GM18526 (cell line): ENCODE results near the gene TLK1.
A peak's percentile ranks its signal among the peaks of the same experiment; 100 is the strongest.

Experiments used
- POLR2A ChIP-seq: IDR thresholded peaks from 3 replicates; pipeline ENCODE4 v1.6.1; 2011; ENCODE audit not compliant: insufficient read length; ENCODE audit errors: extremely low read depth

The TLK1 gene

DNA sequence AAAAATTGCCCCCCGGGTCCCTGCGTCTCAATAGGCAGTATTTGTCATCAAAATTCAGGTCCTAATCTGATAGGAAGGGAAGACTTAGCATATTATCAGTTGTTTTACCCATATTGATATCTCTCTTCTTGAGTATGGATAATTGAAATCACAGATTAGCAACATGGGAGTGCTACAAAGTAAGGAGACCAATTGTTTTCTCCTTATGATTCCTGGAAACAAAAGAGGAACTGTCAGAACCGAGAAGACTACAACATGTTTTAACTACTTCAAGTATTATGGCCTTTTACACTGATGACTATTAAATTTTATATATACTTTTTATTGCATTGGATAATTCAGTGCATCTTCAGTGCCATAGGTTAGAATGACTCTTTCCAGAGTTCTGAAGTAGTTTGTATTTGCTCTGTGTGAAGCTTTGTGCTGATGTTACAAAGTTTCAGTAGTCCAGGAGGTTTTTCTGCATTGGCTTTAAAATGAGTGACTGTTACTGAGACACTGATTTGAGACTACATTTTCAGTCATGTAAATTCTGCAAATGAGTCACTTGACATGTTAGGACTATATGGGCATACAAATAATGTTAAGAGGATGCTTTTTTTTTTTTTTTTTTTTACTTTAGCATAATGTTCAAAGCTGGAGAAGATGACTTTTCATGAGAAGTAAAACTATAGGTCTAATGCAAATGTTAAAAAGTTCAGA, 19.7 kb upstream of the TLK1 start:
- TF ChIP-seq POLR2A: no peak

DNA sequence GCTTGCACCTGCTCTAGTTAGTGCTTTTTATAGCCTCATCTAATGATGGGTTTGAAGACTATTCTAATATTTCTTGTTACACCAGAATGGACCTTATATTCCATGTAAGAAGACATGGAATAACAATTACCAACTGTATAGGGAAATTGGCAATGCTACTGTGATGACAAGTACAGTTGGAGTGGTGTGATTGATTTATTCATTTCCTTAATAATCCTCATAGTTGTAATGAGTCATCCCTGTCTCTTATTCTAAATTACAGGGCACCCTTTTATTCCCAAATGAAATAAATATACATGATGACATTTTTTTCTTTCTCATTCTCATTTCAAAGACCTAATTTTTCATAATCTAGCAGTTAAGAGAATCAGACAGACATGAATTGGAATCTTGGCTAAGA, 18.3 kb upstream of the TLK1 start:
- no peak for TF ChIP-seq POLR2A

DNA sequence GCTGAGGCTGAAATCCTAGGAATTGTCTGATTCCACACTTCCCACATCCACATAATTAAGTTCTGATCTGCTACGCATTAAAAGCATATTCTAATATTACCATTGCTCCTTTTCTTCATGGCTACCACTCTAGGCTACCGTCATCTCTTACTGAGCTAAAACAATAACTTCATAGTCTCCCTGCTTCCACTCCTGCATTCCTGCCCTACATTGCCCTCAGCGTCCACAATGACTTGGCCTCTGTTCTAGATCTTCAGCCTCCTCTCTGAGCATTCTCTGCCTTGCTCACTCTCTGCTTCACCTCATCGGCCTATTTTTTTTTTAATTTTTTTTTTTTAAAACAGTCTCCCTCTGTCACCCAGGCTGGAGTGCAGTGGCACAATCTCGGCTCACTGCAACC, 15.8 kb upstream of the TLK1 start:
- no peak for TF ChIP-seq POLR2A

DNA sequence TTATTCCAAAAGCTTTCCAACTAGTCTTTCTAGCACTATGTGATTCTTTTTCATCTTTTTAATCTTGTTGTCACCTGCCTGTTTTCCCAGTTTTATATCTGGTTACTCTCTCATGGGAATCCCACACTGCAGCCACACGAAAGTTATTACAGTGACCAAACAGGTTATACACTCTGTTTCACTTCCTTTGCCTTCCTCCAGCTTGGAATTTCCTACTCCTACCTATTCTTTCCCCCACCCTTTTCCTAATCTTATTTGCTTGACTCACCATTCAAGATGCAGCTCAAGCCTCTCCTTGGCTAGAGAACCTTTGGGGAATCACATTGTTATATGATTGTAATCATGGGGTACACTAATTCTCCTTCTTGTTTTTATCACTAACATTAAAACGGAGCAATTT, 13.4 kb upstream of the TLK1 start:
- no peak for TF ChIP-seq POLR2A

DNA sequence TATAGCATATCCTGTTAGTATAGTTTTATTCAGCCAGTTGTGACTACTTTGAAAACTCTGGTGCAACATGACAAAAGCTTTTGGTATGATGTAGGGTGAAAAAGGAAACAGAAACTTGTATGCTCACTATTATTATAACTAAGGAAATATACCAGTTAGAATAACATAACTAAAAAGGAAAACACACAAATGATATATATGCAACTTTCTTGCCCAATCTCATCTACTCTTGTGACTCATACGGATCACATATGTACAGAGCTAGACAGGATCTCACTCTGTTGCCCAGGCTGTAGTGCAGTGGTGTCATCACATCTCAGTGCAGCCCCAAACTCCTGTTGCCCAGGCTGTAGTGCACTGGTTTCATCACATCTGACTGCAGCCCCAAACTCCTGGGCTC, 12.4 kb upstream of the TLK1 start:
- TF ChIP-seq POLR2A: no peak

DNA sequence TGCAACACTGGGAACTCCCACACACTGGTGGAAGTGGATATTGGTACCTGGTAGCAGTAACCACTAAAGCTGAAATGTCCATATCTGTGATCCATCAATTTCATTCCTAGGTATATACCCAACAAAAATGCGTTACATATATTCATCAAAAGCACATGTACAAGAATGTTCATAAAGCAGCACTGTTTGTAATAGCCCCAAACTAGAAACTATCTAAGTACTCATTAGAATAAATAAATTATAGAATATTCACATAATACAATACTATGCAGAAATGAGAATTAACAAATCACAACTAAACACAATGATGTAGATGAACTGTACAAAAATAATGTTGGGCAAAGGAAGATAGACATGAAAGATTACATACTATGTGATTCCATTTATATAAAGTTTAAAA, 11.1 kb upstream of the TLK1 start:
- no peak for TF ChIP-seq POLR2A

DNA sequence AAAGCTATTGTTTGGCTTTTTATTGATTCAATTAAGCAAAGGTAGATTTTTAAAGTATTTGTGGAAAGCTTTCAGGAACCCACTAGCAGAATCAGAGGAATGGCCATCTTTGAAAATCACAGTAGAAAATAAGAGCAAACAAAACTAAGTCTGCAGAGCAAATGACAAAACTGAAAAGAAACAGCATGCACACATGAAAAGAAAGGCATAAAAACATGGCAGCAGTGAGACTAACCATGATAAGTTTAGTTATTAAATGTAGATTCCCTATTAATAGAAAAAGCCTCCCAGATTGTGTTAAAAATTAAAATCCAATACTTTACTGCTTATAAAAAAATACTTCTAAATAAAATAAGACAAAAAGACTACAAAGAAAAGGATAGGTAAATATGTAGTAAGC, 9.1 kb upstream of the TLK1 start:
- TF ChIP-seq POLR2A: no peak

DNA sequence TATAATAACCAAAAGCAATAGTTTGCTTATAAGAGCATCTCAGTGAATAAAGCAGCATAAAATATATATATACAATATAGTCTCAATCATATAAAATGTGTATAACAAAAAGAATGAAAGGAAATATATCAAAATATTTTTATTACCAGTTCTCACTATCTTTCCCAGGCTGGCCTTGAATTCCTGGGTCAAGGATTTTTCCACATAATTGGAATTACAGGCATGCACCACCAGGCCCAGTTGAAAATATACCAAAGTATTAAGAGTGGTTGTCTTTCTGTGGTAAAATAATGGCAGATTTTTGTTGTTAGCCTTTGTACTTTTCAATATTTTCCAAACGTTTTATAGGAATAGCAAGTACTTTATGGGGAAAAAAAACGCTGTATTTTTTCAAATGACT, 8.6 kb upstream of the TLK1 start:
- TF ChIP-seq POLR2A: no peak

DNA sequence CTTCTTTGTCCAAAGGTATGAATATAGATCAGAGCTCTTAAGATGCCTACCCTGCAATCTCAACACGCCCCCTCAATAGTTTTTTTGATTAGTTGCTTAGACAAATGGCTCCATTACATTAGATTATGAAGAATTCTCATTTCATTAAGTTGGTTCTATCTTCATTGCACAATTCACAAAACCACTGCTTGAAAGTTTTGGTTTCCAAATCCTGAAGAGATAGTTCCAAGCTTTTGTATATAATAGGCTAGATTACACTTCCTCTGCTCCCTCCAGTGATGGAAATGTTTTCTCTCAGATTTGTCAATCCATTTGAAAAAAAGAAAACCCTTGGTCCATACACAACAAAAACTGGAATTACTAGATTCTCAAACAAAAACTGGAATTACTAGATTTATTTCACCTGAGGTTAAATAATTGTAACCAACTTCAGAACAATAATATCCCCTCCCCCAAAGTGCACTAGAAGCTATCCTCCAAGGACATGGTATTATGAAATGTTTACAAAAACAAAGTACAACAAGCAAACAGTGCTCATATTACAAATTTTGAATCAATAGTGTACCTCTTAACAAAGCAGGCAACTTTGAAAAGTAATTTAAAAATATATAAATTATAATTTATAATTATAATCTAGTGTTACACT, 6.8 kb upstream of the TLK1 start:
- TF ChIP-seq POLR2A: no peak

DNA sequence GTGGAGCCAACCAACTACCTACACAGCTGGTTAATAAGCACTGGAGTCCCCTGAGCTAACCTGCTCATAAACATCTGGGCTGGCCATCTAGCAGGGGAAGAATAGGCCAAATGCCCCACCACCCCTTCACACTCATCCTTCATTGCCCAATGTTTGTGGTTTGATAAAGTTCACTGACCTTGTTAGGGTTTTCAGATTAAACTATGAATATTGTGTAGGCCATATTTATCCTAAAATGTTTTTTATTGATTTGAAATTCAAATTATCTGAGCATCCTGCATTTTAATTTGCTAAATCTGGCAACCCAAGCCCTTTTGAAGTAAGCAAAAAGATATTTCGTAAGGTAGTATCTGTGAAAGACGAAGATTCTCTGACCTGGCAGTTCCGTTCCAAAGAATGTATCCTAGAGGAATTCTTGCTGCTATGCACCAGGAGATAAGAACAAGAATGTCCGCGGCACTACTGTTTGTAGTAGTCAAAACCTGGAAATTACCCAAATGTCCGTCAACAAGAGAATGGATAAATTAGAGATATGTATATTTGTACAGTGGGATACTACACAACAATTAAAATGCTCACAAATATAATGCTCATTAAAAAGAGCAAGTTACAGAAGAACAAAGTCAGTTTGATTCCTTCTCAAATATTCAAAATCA, 5.8 kb upstream of the TLK1 start:
- no peak for TF ChIP-seq POLR2A

DNA sequence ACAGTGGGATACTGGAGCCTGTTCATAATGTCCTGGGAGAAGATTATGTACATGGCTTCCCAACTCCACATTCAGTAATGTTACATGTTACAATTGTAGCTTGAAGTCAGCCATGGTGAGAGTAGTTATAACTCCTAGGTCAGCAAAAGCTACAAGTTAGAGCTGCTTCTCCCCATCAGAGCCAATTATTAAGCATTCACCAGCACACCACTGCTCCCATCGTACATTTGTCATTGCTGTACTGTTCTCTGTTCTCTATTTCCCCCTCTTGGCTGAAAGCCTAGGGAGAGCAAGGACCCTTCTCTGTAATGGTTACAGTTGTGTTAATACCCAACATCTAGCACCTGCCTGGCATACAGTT, 5.3 kb upstream of the TLK1 start:
- TF ChIP-seq POLR2A: no peak

DNA sequence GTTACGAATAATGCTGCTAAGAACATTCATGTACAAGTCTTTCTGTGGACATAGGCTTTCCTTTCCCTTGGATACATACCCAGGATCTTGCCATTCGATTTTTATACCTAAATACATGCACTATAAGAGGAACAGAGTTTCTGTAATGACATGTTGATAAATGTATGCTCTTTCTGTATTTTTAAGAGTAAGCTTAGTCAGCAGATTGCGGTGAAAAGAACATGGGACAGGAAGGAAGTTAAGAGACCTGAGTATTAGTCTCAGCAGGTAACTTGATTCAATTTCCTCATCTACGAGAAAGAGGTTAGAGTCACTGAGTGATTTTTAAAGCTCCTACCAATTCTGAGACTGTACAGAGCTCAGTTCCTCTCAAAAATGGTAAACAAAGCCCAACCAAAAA, 2.6 kb upstream of the TLK1 start:
- no peak for TF ChIP-seq POLR2A

DNA sequence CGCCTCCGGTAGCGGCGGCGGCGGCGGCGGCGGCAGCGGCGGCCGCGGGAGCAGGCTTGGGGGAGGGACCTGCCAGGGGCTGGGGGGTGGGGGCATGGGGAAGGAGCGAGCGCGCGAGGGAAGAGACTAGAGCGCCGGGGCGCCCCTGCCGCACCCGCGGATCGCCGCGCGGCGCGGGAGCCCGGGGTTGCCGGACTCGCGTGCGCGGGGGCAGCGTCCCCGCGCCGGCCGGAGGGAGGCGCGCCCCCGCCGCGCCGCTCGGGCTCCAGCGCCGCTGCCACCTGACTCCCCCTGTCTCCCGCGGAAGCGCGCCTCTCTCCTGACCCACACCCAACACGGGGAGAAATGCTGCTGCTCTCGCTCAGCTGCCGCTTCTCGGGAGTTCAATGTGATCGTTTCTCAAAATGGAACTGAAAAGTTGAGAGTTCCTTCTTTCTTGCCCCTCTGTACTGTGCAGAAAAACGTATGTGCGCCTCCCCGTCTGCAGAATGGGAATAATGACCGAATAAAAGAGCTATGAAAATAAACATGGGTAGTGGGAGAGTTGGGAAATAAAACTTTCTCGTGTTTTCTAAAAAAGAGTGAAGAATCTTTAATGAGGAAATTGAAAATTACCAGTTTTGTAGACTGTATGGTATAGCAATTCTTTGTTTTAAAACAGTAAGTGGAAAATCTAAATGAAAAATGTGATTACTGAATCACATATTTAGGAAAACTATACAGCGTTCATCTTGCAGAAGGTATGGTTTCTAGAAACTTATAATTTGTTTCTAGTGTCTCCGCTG, 455 bp upstream of the TLK1 start:
- peak; percentile 16 for TF ChIP-seq POLR2A

DNA sequence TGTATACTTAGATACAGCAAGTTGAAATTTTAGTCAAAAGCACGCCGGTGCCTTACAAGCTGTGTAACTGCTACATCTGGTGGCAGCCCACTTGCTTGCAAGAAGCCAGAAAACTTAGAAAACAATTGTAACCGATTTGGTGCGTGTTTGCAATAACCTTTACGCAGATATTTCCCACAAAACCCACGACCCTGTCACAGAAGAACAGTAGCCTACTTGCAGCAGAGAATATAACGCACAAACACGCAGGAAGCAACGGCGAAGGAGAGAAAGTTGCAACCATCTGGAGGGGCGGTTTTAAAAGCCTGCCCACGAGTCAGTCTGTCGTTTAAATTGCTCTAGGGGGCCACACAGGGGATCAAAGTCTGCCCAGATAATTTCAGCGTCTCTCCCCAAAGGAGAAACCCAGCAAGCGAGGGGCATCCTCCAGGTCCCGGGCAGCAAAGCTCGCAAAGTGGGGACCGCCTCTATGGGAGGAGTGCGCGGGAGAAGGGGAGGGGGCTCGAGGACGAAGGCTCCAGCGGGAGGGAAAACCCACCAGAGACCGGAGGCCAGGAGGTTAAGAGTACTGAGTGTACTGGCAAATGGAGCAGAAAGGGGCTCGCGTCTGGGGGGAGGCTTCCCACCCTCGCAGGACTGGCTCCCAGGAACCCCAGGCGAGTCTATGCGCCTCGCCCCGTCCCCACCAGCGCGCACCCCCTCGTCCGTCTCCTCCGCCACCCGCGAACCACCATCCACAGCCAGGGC, 1.1 kb downstream of the TLK1 start:
- peak; percentile 40 for TF ChIP-seq POLR2A

DNA sequence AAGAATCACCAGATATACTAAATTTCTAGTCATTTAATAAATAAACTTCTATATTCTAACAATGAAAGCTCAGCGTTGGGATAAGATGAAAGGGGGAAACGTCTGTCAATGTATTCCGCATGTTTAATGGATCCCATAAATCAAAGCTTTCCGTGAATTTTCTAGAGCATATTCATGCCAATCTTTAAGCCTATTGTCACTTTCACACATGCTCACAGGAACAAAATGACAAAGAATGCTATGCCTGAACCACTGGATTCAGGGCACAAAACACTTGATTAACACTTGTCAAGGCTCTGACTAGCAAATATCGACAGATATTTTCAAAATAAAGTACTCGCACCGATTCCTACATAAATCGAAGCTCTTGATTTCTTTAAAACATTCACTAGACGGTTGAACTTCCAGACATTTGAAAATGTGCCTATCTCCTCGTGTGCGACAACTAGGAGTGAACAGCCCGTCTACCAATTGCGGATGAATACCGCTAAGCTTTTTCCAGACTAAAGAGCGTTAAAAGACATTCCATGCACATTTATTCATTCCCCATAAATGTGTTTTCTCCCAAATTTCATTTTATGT, 1.8 kb downstream of the TLK1 start:
- TF ChIP-seq POLR2A: no peak
